ENCODE data around the gene DDC. TPM values are rescaled to one million over a fixed set of nuclear protein-coding genes. Genes with fewer than 3 reads are reported as not detected.
A peak's percentile ranks its signal among the peaks of the same experiment; 100 is the strongest.

The DDC gene
- total RNA-seq, 1 experiment from 2014 or later, result not detected

- Histone ChIP-seq H3K9me3 (0 out of 2 replicates have a peak, but pooled peaks cover 2% of the 10 kb centered on the region), H3K27me3 (no peaks in the 10 kb centered on the region), H3K36me3 (no peaks in the 10 kb centered on the region), H3K4me3 (no peak overlapping the region)
- DNase-seq, result no peak
Observed at GRCh38 chr7:50491209-50491608, 74.0 kb downstream of the DDC start.

GRCh38 chr7:50488379-50488778 is 76.8 kb downstream of the DDC start:
- DNase-seq, result no peak
- Histone ChIP-seq H3K27me3 (no peaks in the 10 kb centered on the region), H3K4me3 (no peak overlapping the region), H3K9me3 (0 out of 2 replicates have a peak, but pooled peaks cover 2% of the 10 kb centered on the region), H3K36me3 (no peaks in the 10 kb centered on the region)

DNA sequence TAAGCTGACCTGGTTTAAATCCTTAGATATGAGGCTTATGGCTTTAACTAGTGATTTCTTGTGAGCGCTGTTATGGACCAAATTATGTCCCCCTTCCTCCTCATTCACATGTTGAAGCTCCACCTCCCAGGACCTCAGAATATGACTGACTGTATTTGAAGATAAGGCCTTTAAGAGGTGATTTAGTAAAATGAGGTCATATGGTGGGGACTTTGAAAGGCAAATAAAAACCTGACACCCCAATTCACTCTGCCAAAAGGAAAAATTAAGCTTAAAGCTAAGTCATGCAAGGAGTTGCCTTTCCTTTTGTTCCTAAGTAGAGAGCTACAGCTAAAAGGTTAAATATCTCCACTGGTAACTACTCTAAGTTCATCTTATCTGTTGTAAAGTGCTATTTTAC is 78.7 kb downstream of the DDC start:
- DNase-seq, result no peak
- H3K36me3 ChIP-seq, result no peaks in the 10 kb centered on the region
- H3K4me3 ChIP-seq, result no peak overlapping the region
- H3K27me3 ChIP-seq, result no peaks in the 10 kb centered on the region
- H3K9me3 ChIP-seq, result 0 out of 2 replicates have a peak, but pooled peaks cover 2% of the 10 kb centered on the region

- no peak for DNase-seq
- Histone ChIP-seq H3K36me3 (no peaks in the 10 kb centered on the region), H3K27me3 (no peaks in the 10 kb centered on the region), H3K4me3 (no peak overlapping the region), H3K9me3 (no peaks in the 10 kb centered on the region)
Observed at GRCh38 chr7:50481867-50482266, 83.3 kb downstream of the DDC start.

DNA sequence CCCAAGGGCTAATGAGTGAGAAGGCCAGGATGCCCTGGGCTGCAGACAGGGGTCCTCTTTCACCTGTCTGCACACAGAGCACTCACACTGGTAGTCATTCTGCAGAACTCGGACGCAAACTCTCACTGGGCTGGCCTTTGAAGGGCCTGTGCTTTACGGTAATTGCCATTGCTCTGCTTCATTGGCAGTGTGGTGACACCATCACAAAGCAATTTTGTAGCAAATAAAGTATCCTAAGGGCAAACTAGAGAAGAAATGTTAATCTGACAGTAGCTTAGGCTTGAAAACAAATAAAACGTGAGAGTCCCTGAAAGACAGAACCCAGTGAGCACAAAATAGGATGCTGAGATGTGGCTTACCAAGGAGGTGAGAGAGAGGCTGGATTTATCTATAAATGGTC is 84.4 kb downstream of the DDC start:
- Histone ChIP-seq H3K27me3 (no peaks in the 10 kb centered on the region), H3K9me3 (no peaks in the 10 kb centered on the region), H3K36me3 (no peaks in the 10 kb centered on the region), H3K4me3 (no peak overlapping the region)
- DNase-seq, result no peak

GRCh38 chr7:50479743-50480517 is 85.3 kb downstream of the DDC start:
- Histone ChIP-seq H3K4me3 (no peak overlapping the region), H3K9me3 (no peaks in the 10 kb centered on the region), H3K36me3 (no peaks in the 10 kb centered on the region), H3K27me3 (no peaks in the 10 kb centered on the region)
- DNase-seq, result no peak

GRCh38 chr7:50477640-50478039 is 87.6 kb downstream of the DDC start:
- H3K4me3 ChIP-seq, result no peak overlapping the region
- H3K9me3 ChIP-seq, result no peaks in the 10 kb centered on the region
- DNase-seq, result no peak
- no peaks in the 10 kb centered on the region for H3K27me3 ChIP-seq
- H3K36me3 ChIP-seq, result no peaks in the 10 kb centered on the region

DNA sequence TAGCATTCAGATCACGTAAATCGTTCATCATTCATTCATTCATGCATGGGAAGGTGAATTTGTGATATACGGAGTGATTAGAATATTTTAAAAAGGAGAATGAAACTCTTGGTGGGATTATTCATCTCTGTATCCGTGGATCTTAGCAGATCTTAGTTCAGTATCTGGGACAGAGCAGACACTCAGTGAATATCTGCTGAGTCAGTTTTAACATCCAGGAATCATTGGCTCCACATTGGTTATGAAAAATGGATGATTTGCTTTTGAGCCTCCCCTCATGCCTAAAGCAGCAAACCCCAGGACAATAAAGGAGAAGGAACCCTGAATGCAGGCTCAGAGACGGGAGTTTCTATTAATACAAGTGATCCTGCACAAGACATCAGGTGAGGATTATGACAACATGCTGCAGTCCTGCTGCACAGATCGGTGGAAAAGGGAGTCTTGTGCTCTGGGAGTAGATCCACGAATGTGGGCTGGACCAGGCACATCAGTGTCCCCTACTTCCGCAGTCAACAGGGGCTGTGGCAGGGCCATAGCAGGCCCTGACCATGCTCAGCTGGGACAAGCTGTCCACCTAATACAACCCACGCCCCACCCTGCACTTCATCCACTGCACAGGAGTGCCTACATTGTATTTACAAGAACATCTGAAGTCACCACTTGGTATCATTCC is 88.1 kb downstream of the DDC start:
- Histone ChIP-seq H3K4me3 (no peak overlapping the region), H3K36me3 (no peaks in the 10 kb centered on the region), H3K9me3 (no peaks in the 10 kb centered on the region), H3K27me3 (no peaks in the 10 kb centered on the region)
- no peak for DNase-seq

- no peak for DNase-seq
- H3K27me3 ChIP-seq, result no peaks in the 10 kb centered on the region
- no peaks in the 10 kb centered on the region for H3K36me3 ChIP-seq
- H3K4me3 ChIP-seq, result no peak overlapping the region
- no peaks in the 10 kb centered on the region for H3K9me3 ChIP-seq
Observed at GRCh38 chr7:50475340-50475739, 89.9 kb downstream of the DDC start.

DNA sequence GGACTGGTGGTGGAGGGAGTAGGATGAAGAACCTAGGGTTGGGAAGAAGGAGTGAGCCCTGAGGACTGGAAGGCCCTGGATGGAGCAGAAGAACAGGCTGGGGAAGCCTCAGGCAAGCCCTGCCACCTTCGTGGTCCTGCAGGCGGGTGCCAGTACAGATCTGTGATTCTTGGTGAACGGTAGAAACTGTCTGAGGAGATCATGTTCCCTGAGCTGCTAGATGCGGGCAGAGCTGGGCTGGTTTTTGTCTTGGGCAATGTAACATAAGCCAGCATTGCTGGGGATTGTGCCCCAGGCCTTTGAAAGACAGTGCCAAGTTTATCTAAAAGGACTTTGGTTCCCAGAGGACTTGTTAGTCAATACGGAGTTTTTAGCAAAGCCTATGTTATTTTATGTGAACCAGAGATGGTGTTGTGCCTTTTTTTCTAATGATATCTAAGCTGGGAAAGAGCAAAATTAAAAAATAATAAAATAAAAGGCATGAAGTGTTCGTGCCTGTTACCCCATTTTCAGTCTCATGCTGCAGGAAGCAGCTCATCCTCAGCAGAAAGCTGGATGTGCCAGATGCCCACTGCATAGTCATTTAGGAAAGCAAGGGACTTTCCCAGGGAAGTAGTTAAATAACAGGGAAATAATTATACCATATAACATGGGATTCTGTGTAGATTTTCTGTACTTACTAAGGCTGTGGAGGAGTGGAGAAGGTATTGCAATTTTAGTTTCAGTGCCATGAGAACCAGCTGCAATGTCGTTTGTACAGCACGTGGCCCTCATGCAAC is 90.6 kb downstream of the DDC start:
- Histone ChIP-seq H3K36me3 (no peaks in the 10 kb centered on the region), H3K9me3 (no peaks in the 10 kb centered on the region), H3K27me3 (no peaks in the 10 kb centered on the region), H3K4me3 (no peak overlapping the region)
- DNase-seq, result no peak

DNA sequence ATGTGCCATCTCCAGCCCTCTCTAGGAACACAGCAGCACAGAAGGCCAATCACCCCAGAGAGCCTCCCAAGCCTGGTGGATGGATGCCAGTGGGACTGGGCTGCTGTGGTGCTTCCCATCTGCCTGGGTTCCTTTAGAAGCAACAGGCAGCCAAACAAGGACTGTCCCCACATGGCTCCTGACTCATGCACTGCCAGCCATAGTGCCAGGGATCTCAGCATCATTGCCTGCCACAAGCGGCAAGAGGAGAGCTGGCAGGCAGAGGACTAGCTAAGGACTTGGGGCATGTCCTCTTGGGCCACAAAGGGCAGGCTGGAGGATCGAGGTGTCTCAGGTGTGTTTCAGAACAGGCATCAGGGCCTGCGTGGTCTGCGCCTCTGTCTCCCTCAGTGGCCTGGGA is 91.7 kb downstream of the DDC start:
- no peaks in the 10 kb centered on the region for H3K36me3 ChIP-seq
- H3K9me3 ChIP-seq, result no peaks in the 10 kb centered on the region
- no peak overlapping the region for H3K4me3 ChIP-seq
- no peaks in the 10 kb centered on the region for H3K27me3 ChIP-seq
- no peak for DNase-seq

DNA sequence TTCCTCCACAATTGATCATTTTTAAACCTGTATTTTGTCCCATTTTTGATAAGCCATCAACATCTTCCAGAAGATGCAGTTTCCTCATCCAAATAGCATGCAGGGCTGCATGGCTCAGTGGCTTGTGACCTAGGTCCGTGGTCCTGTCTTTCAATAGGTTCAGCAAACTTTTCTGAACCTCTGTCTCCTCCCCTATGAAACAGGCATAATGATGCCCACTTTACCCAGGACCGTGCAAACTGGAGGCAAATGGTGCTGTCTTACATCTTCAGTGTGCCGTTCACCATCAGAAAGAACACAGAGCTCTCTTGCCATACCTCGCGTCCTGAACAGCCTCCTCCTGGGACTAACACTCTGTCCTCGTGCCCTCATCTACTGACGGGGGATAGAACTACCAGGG is 92.8 kb downstream of the DDC start:
- H3K4me3 ChIP-seq, result no peak overlapping the region
- no peaks in the 10 kb centered on the region for H3K36me3 ChIP-seq
- no peaks in the 10 kb centered on the region for H3K9me3 ChIP-seq
- no peaks in the 10 kb centered on the region for H3K27me3 ChIP-seq
- no peak for DNase-seq

DNA sequence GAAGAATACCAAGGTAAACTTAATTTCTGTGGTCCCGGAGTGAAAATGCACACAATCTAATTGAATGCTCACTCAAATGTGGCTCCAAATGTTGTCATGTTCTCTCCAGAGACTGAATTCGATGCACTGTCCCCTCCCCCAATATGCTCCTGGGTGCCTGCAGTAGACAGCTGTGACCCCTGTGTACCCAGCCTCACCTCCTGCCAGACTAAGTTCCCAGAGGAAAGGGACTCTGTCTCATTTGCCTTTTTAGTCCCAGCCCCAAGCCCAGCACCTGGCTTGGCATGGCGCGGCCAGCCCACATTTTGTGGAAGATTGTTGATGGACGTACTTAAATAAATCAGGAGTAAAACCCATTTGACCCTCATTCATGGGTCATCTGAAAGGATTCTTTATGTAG is 93.2 kb downstream of the DDC start:
- Histone ChIP-seq H3K9me3 (no peaks in the 10 kb centered on the region), H3K27me3 (no peaks in the 10 kb centered on the region), H3K36me3 (no peaks in the 10 kb centered on the region), H3K4me3 (no peak overlapping the region)
- DNase-seq, result no peak

DNA sequence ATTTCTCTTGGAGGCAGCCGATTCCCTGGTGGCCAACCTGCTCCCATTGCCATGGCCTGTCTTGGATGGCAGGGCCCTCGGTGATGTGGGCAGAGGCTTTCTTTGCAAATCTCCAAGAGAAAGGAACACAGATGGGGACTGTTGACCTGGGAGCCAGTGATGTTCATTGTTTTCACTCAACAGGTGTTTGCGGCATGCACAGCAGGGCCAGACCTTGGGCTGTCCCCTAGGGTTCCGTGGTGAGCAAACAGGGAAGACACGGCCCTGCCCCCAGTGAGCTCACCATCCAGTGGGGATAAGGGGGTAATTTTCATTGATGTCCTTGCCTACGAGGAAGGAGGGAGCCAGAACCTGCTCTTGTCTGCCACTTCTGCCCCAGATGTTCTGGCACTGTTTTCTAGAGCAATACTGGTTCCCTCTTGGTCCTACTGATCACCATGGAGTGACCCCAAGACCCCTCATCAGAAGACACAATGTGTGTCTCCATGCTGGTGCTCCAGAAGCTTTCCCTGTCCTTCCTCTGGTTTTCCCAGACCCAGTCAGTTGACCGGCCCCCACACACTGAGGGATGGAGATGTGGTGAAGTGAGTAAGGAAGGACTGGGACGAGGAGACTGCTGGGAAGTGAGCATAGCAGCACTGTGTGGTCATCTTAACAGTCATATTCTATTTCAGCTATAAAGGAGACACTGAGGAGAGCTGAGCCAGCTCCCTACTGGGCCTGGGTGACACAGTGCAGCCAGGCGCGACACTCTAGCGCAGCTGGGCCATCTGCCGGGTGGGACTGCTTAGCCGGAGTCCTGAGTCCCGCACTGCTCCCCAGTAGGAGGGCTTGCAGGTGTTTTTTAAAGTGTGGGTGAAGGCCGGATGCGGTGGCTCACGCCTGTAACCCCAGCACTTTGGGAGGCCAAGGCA is 94.7 kb downstream of the DDC start:
- H3K27me3 ChIP-seq, result no peaks in the 10 kb centered on the region
- H3K4me3 ChIP-seq, result no peak overlapping the region
- no peak for DNase-seq
- no peaks in the 10 kb centered on the region for H3K36me3 ChIP-seq
- no peaks in the 10 kb centered on the region for H3K9me3 ChIP-seq

GRCh38 chr7:50469181-50469580 is 96.0 kb downstream of the DDC start:
- no peaks in the 10 kb centered on the region for H3K9me3 ChIP-seq
- no peaks in the 10 kb centered on the region for H3K36me3 ChIP-seq
- H3K4me3 ChIP-seq, result no peak overlapping the region
- no peak for DNase-seq
- H3K27me3 ChIP-seq, result no peaks in the 10 kb centered on the region

DNA sequence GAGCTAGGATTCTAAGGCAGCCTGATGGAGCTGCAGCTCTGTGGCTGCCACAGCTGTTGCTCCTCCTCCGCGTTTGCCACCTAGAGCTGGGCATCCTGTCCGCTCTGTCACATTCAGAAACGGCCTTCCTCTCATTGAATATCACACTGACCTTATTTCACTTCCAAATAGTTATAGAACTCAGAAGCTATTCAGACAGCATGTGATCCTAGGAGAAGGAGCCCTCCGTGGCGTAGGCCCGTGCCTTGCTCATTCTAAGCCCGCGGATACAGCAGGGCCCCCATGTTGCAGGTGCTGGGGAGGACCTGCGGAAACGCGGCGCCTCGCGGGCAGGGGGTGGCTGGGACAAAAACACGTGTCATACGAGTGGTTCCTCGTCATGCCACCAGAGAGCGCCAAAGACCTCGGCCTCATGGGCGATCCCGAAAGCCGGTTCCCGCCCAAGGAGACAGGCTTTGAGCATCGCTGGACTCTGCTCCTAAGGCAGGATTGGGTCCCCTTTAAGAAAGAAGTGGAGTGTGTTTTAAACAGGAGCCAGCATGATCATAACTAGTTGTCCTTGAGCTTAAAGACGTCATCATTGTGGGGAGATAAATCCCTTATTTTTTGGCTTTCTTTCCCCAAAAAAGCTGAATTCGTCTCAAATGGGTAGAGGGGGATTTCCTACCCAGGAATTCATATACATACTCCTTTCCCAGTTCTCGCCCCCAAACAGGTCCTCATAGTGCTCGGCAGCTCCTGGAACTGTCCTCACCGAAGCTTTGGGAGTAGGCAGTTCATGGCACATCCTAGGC is 97.2 kb downstream of the DDC start:
- no peaks in the 10 kb centered on the region for H3K36me3 ChIP-seq
- peak; percentile 65 for DNase-seq
- H3K27me3 ChIP-seq, result no peaks in the 10 kb centered on the region
- no peaks in the 10 kb centered on the region for H3K9me3 ChIP-seq
- H3K4me3 ChIP-seq, result no peak overlapping the region

All from MG63 (cell line).